HepG2 (cell line): ENCODE data around the gene BCO1. TPM values are rescaled to one million over a fixed set of nuclear protein-coding genes. Genes with fewer than 3 reads are reported as not detected.

Experiments
- ATAC-seq: fragments of 200-7000 bp; cut with Tn5 transposase; 3 replicates; pipeline ENCODE4 v1.9.1; 2020; ENCODE audit warnings: mild to moderate bottlenecking, moderate library complexity
- BruUV-seq: library from RNA; stranded (reverse); fragments of 400-500 nt; replicated peaks from 2 replicates; lab custom pipeline; 2021; lab: Mats Ljungman, UMichigan
- CTCF ChIA-PET: fragments of 300-600 bp; formaldehyde crosslinking; extraction: SDS; loops from one replicate; lab custom pipeline; 2021; ENCODE audit warnings: low total read pairs, inconsistent platforms, low intra/inter-chr PET ratio; lab: Yijun Ruan, JAX
- POLR2A ChIA-PET: fragments of 350-600 bp; sonication (Branson Sonifier 250); formaldehyde crosslinking; loops from one replicate; lab custom pipeline; 2020; ENCODE audit warnings: antibody characterized with exemption, inconsistent platforms; lab: Yijun Ruan, JAX
- DNase-seq: peaks from one replicate; pipeline ENCODE4 v3.0.0-alpha.2; 2015; ENCODE audit warnings: low spot score
- FAIRE-seq: peaks from 3 replicates; lab custom pipeline; 2011; peaks lifted over from hg19 to GRCh38; lab: Jason Lieb, UNC
- H2AFZ ChIP-seq: one replicate; pipeline ENCODE4 v1.6.1; 2011; ENCODE audit warnings: low read length, inconsistent platforms
- H3K27ac ChIP-seq: fragments of 300-600 bp; 3 replicates; pipeline ENCODE4 v1.8.0; 2011; ENCODE audit warnings: mixed run types, mild to moderate bottlenecking, mixed read lengths, low read length, inconsistent platforms; ENCODE audit not compliant: insufficient read depth; ENCODE audit errors: extremely low read length
- H3K27me3 ChIP-seq, 2 experiments: fragments of 200-600 bp in 1 of 2; 2 replicates in 1 of 2; 3 replicates in 1 of 2; pipeline versions ENCODE4 v1.6.0 to v1.8.0; 2011; ENCODE audit warnings: low read length in 2 of 2, mild to moderate bottlenecking in 2 of 2, moderate library complexity in 2 of 2, inconsistent platforms in 1 of 2; ENCODE audit not compliant: insufficient read depth in 2 of 2, control insufficient read depth in 1 of 2
- H3K36me3 ChIP-seq, 2 experiments: fragments of 200-600 bp in 1 of 2; replicated peaks in 1 of 2; 2 replicates in 1 of 2; 3 replicates in 1 of 2; pipeline versions ENCODE4 v1.5.1 to v1.8.0; 2011; ENCODE audit warnings: low read length in 2 of 2, inconsistent platforms in 1 of 2; ENCODE audit not compliant: insufficient read depth in 2 of 2, control insufficient read depth in 1 of 2
- H3K4me1 ChIP-seq: 2 replicates; pipeline ENCODE4 v1.5.1; 2012; ENCODE audit warnings: low read length, inconsistent platforms; ENCODE audit not compliant: insufficient read depth
- H3K4me2 ChIP-seq: 2 replicates; pipeline ENCODE4 v1.6.0; 2011; ENCODE audit warnings: low read depth, low read length, inconsistent platforms
- H3K4me3 ChIP-seq, 3 experiments: fragments of 200-600 bp in 1 of 3; sonication (generic), shearing (Covaris generic) in 1 of 3; replicated peaks in 1 of 3; 2 replicates each; pipeline ENCODE4 v1.5.1; 2011 to 2016; ENCODE audit warnings: low read length in 3 of 3, inconsistent platforms in 2 of 3, low read depth in 2 of 3, mild to moderate bottlenecking in 2 of 3, control low read depth in 1 of 3, mixed read lengths in 1 of 3; ENCODE audit not compliant: insufficient read depth in 1 of 3
- H3K79me2 ChIP-seq: one replicate; pipeline ENCODE4 v1.6.1; 2011; ENCODE audit warnings: low read length, inconsistent platforms; ENCODE audit not compliant: insufficient read depth
- H3K9ac ChIP-seq: 2 replicates; pipeline ENCODE4 v1.6.0; 2011; ENCODE audit warnings: mild to moderate bottlenecking, low read depth, low read length, inconsistent platforms; ENCODE audit not compliant: insufficient read depth
- H3K9me3 ChIP-seq: 2 replicates; pipeline ENCODE4 v1.5.1; 2012; ENCODE audit warnings: mild to moderate bottlenecking, low read length
- H4K20me1 ChIP-seq: 2 replicates; pipeline ENCODE4 v1.6.0; 2011; ENCODE audit warnings: inconsistent platforms, mild to moderate bottlenecking, low read length, moderate library complexity; ENCODE audit not compliant: insufficient read depth
- CBX2 ChIP-seq, 2 experiments: fragments of 200-600 bp in 1 of 2; sonication (generic); formaldehyde crosslinking in 1 of 2; IDR thresholded peaks; 2 replicates each; pipeline versions ENCODE4 v1.7.0 to v1.8.1; 2018 to 2022; ENCODE audit warnings: low read depth in 2 of 2, low read length in 1 of 2, mild to moderate bottlenecking in 1 of 2, missing genetic modification reagents in 1 of 2
- CCAR2 ChIP-seq: fragments of 200-400 bp; formaldehyde crosslinking; optimal IDR thresholded peaks from 2 replicates; pipeline ENCODE3; 2018; ENCODE audit warnings: low read depth, mild to moderate bottlenecking, low read length, moderate library complexity
- ELF3 ChIP-seq: IDR thresholded peaks from 2 replicates; pipeline ENCODE4 v1.6.1; 2016; ENCODE audit warnings: missing genetic modification reagents, missing compliant biosample characterization
- MAFK ChIP-seq, 2 experiments: IDR thresholded peaks in 1 of 2; conservative IDR thresholded peaks in 1 of 2; 2 replicates each; pipeline ENCODE4 v1.6.1; 2011; ENCODE audit warnings: improper control_type of control experiment in 2 of 2, low read length in 2 of 2
- MED13 ChIP-seq: sonication (generic); formaldehyde crosslinking; IDR thresholded peaks from 2 replicates; pipeline ENCODE4 v1.5.0; 2020; ENCODE audit warnings: missing genetic modification reagents
- NFYB ChIP-seq: sonication (generic); formaldehyde crosslinking; IDR thresholded peaks from 2 replicates; pipeline ENCODE4 v1.4.0; 2020; ENCODE audit warnings: missing genetic modification reagents
- REL ChIP-seq: sonication (generic); formaldehyde crosslinking; conservative IDR thresholded peaks from 2 replicates; pipeline ENCODE4 v1.8.0; 2022; ENCODE audit warnings: mild to moderate bottlenecking, missing genetic modification reagents, moderate library complexity
- ZFP37 ChIP-seq: sonication (generic); formaldehyde crosslinking; IDR thresholded peaks from 2 replicates; pipeline ENCODE4 v1.4.0; 2020; ENCODE audit warnings: missing genetic modification reagents, borderline replicate concordance
- ZFP90 ChIP-seq: sonication (generic); formaldehyde crosslinking; IDR thresholded peaks from 2 replicates; pipeline ENCODE4 v1.8.0; 2022; ENCODE audit warnings: missing genetic modification reagents, mild to moderate bottlenecking, inconsistent platforms, borderline replicate concordance
- ZNF543 ChIP-seq: sonication (generic); formaldehyde crosslinking; IDR thresholded peaks from 2 replicates; pipeline ENCODE4 v1.4.0; 2020; ENCODE audit warnings: mild to moderate bottlenecking, missing genetic modification reagents
- ZNF576 ChIP-seq: sonication (generic); formaldehyde crosslinking; IDR thresholded peaks from 2 replicates; pipeline ENCODE4 v1.4.0; 2020; ENCODE audit warnings: mild to moderate bottlenecking, missing genetic modification reagents
- ZSCAN12 ChIP-seq: sonication (generic); formaldehyde crosslinking; IDR thresholded peaks from 2 replicates; pipeline ENCODE4 v1.9.0; 2021; ENCODE audit warnings: mild to moderate bottlenecking, missing genetic modification reagents
- ZSCAN22 ChIP-seq: sonication (generic); formaldehyde crosslinking; IDR thresholded peaks from 2 replicates; pipeline ENCODE4 v1.4.0; 2020; ENCODE audit warnings: mild to moderate bottlenecking, missing genetic modification reagents
- WGBS: methylation state at CpG from one replicate; pipeline ENCODE4 v1.1.6; 2017; ENCODE audit warnings: low lambda C conversion rate; 5-methylcytosine and 5-hydroxymethylcytosine counted together
- in situ Hi-C: cut with HindIII; loops from 2 replicates; pipeline ENCODE4 v1.10.0; 2017; ENCODE audit warnings: low pct_unique_long_range_greater_than_20kb; ENCODE audit not compliant: extremely low pct_ligation_motif_present
- intact Hi-C: fragments of 100-400 bp; cut with micrococcal nuclease; formaldehyde crosslinking; loops from one replicate; pipeline ENCODE4 v1.10.0; 2022; ENCODE audit not compliant: unreplicated experiment
- polyA plus RNA-seq, 8 experiments: library from polyadenylated mRNA; depleted of rRNA in 3 of 8; stranded (reverse) in 7 of 8; unstranded in 1 of 8; fragments of >200 nt; fragmentation: Illumina TruSeq in 4 of 8; extraction: Trizol in 4 of 8; gene quantifications; 2 replicates each; pipeline versions ENCODE4 v1.2.1 to v1.2.3, GENCODE V29; 2011 to 2016; ENCODE audit warnings: low read depth in 4 of 8, missing spikeins in 1 of 8, mixed read lengths in 1 of 8; ENCODE audit not compliant: insufficient read depth in 1 of 8
- total RNA-seq, 5 experiments: library from RNA; depleted of rRNA; stranded (reverse); fragments of >200 nt; fragmentation: Illumina TruSeq; extraction: Trizol; gene quantifications; 2 replicates each; pipeline ENCODE4 v1.2.3, GENCODE V29; 2016; ENCODE audit warnings: low read depth in 1 of 5
- TF ChIP-seq, protein P1 (sequence below): sonication (generic); formaldehyde crosslinking; IDR thresholded peaks from 2 replicates; pipeline ENCODE4 v1.5.1; 2020; ENCODE audit warnings: missing genetic modification reagents, mild to moderate bottlenecking, borderline replicate concordance
- TF ChIP-seq, protein P2 (sequence below), 2 experiments: IDR thresholded peaks; 2 replicates each; pipeline ENCODE4 v1.6.1; 2011 to 2012; ENCODE audit warnings: low read length in 2 of 2, borderline replicate concordance in 1 of 2, low read depth in 1 of 2, mild to moderate bottlenecking in 1 of 2, moderate library complexity in 1 of 2
- TF ChIP-seq, protein P3 (sequence below): sonication (generic); formaldehyde crosslinking; IDR thresholded peaks from 2 replicates; pipeline ENCODE4 v1.4.0; 2020; ENCODE audit warnings: missing genetic modification reagents

Gene BCO1
- total and polyA plus RNA-seq, 2 of the 13 experiments (the other 11 are each of a cell fraction or from before 2014, with no cell fraction given), result 0.11 TPM; not detected in 1

DNA sequence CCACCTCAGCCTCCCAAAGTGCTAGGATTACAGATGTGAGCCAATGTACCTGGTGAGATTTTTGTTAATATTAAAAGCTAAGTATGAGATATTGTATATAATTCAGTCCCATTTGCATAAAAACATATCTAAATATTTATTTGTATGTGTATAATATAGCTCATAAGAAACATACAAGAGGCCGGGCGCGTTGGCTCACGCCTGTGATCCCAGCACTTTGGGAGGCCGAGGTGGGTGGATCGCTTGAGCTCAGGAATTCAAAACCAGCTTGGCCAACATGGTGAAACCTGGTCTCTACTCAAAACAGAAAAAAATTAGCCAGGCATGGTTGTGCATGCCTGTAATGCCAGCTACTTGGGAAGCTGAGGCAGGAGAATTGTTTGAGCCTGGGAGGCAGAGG is 16.8 kb upstream of the BCO1 start:
- H3K27ac ChIP-seq, result no peak overlapping the region
- H3K27me3 ChIP-seq, result peaks cover 2 to 18% of the 10 kb centered on the region in 2 experiments; a peak in 3 of 5 replicates
- in situ Hi-C loops (no loop called here), intact Hi-C loops (no loop called here)
- no peak overlapping the region for H2AFZ ChIP-seq
- no peak overlapping the region for H3K4me2 ChIP-seq
- BruUV-seq, result no TSS peak
- ATAC-seq (no peak), DNase-seq (no peak), FAIRE-seq (no peak)
- POLR2A ChIA-PET, result no interaction called here
- no peaks in the 10 kb centered on the region for H3K79me2 ChIP-seq
- H3K4me3 ChIP-seq, result no peak overlapping the region
- 86% methylated on average over 6 of the region's 6 CpGs for WGBS
- H4K20me1 ChIP-seq, result no peaks in the 10 kb centered on the region
- no peak overlapping the region for H3K9ac ChIP-seq
- H3K36me3 ChIP-seq, result no peaks in the 10 kb centered on the region
- CTCF ChIA-PET, result no interaction called here
- H3K4me1 ChIP-seq, result 0 out of 2 replicates have a peak, but pooled peaks cover 12% of the 10 kb centered on the region
- no peaks in the 10 kb centered on the region for H3K9me3 ChIP-seq
- TF ChIP-seq ZNF543 (CRISPR knock-in tag) (no peak), CCAR2 (no peak), REL (CRISPR knock-in tag) (no peak), ZSCAN22 (no peak), CBX2 (IDR thresholded peaks at IDR 0.05; ENCODE audit: low read depth, low read length) (no peak), CBX2 (CRISPR knock-in tag; IDR thresholded peaks at IDR 0.05; ENCODE audit: low read depth) (no peak), ZNF576 (CRISPR knock-in tag) (no peak), ZSCAN12 (no peak), ELF3 (CRISPR knock-in tag) (no peak), MAFK (conservative IDR thresholded peaks at IDR 0.05 in 1 of 2, IDR thresholded peaks at IDR 0.05 in 1 of 2; ENCODE audit: low read length in 2 of 2) (no peak), MED13 (CRISPR knock-in tag) (no peak), ZFP90 (no peak), ZFP37 (CRISPR knock-in tag) (no peak), NFYB (CRISPR knock-in tag) (no peak)
- TF ChIP-seq, protein P1, sequence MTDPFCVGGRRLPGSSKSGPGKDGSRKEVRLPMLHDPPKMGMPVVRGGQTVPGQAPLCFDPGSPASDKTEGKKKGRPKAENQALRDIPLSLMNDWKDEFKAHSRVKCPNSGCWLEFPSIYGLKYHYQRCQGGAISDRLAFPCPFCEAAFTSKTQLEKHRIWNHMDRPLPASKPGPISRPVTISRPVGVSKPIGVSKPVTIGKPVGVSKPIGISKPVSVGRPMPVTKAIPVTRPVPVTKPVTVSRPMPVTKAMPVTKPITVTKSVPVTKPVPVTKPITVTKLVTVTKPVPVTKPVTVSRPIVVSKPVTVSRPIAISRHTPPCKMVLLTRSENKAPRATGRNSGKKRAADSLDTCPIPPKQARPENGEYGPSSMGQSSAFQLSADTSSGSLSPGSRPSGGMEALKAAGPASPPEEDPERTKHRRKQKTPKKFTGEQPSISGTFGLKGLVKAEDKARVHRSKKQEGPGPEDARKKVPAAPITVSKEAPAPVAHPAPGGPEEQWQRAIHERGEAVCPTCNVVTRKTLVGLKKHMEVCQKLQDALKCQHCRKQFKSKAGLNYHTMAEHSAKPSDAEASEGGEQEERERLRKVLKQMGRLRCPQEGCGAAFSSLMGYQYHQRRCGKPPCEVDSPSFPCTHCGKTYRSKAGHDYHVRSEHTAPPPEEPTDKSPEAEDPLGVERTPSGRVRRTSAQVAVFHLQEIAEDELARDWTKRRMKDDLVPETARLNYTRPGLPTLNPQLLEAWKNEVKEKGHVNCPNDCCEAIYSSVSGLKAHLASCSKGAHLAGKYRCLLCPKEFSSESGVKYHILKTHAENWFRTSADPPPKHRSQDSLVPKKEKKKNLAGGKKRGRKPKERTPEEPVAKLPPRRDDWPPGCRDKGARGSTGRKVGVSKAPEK (CRISPR knock-in tag), result no peak
- TF ChIP-seq, protein P2, sequence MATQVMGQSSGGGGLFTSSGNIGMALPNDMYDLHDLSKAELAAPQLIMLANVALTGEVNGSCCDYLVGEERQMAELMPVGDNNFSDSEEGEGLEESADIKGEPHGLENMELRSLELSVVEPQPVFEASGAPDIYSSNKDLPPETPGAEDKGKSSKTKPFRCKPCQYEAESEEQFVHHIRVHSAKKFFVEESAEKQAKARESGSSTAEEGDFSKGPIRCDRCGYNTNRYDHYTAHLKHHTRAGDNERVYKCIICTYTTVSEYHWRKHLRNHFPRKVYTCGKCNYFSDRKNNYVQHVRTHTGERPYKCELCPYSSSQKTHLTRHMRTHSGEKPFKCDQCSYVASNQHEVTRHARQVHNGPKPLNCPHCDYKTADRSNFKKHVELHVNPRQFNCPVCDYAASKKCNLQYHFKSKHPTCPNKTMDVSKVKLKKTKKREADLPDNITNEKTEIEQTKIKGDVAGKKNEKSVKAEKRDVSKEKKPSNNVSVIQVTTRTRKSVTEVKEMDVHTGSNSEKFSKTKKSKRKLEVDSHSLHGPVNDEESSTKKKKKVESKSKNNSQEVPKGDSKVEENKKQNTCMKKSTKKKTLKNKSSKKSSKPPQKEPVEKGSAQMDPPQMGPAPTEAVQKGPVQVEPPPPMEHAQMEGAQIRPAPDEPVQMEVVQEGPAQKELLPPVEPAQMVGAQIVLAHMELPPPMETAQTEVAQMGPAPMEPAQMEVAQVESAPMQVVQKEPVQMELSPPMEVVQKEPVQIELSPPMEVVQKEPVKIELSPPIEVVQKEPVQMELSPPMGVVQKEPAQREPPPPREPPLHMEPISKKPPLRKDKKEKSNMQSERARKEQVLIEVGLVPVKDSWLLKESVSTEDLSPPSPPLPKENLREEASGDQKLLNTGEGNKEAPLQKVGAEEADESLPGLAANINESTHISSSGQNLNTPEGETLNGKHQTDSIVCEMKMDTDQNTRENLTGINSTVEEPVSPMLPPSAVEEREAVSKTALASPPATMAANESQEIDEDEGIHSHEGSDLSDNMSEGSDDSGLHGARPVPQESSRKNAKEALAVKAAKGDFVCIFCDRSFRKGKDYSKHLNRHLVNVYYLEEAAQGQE (IDR thresholded peaks at IDR 0.05; ENCODE audit: borderline replicate concordance in 1 of 2, low read depth in 1 of 2, low read length in 2 of 2), result no peak
- TF ChIP-seq, protein P3, sequence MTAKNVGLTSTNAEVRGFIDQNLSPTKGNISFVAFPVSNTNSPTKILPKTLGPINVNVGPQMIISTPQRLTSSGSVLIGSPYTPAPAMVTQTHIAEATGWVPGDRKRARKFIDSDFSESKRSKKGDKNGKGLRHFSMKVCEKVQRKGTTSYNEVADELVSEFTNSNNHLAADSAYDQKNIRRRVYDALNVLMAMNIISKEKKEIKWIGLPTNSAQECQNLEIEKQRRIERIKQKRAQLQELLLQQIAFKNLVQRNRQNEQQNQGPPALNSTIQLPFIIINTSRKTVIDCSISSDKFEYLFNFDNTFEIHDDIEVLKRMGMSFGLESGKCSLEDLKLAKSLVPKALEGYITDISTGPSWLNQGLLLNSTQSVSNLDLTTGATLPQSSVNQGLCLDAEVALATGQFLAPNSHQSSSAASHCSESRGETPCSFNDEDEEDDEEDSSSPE (CRISPR knock-in tag), result no peak
